SK-N-SH treated with all-trans-retinoic acid at 6 μM for 48 hours (cell line): ENCODE results near the gene TSHZ1.

Source experiments
- ATAC-seq: fragments of 200-7000 bp; cut with Tn5 transposase; 3 replicates; pipeline ENCODE4 v1.9.1; 2020; ENCODE audit warnings: mild to moderate bottlenecking, moderate library complexity
- BACH2 ChIP-seq: fragments of 250-450 bp; sonication (Bioruptor Pico); IDR thresholded peaks from 2 replicates; pipeline ENCODE4 v1.9.0; 2021; ENCODE audit warnings: mild to moderate bottlenecking, borderline replicate concordance
- CREB5 ChIP-seq: fragments of 250-450 bp; sonication (Bioruptor Pico); IDR thresholded peaks from 2 replicates; pipeline ENCODE4 v1.5.1; 2020; ENCODE audit warnings: low read depth, mild to moderate bottlenecking, moderate library complexity
- CSDC2 ChIP-seq: fragments of 250-450 bp; sonication (Bioruptor Pico); IDR thresholded peaks from 2 replicates; pipeline ENCODE4 v1.5.0; 2020; ENCODE audit warnings: mild to moderate bottlenecking, moderate library complexity
- CSRNP3 ChIP-seq: fragments of 250-450 bp; sonication (Bioruptor Pico); IDR thresholded peaks from 2 replicates; pipeline ENCODE4 v1.5.1; 2021; ENCODE audit warnings: mild to moderate bottlenecking, moderate library complexity
- ESRRG ChIP-seq: fragments of 250-450 bp; sonication (Bioruptor Pico); IDR thresholded peaks from 2 replicates; pipeline ENCODE4 v1.6.1; 2021; ENCODE audit warnings: mild to moderate bottlenecking
- ISL1 ChIP-seq: fragments of 250-450 bp; sonication (Bioruptor Pico); IDR thresholded peaks from 2 replicates; pipeline ENCODE4 v2.1.2; 2022; ENCODE audit warnings: mild to moderate bottlenecking, moderate library complexity
- OSR1 ChIP-seq: fragments of 250-450 bp; sonication (Bioruptor Pico); IDR thresholded peaks from 2 replicates; pipeline ENCODE4 v1.8.0; 2022; ENCODE audit warnings: moderate library complexity, mild to moderate bottlenecking, inconsistent platforms
- PATZ1 ChIP-seq: fragments of 250-450 bp; sonication (Bioruptor Pico); IDR thresholded peaks from 2 replicates; pipeline ENCODE4 v1.8.0; 2020; ENCODE audit warnings: mild to moderate bottlenecking, moderate library complexity, borderline replicate concordance
- POU6F1 ChIP-seq: fragments of 250-450 bp; sonication (Bioruptor Pico); IDR thresholded peaks from 2 replicates; pipeline ENCODE4 v1.8.0; 2021; ENCODE audit warnings: low read depth, mild to moderate bottlenecking, moderate library complexity, borderline replicate concordance
- PPARA ChIP-seq: fragments of 250-450 bp; sonication (Bioruptor Pico); IDR thresholded peaks from 2 replicates; pipeline ENCODE4 v1.5.0; 2020; ENCODE audit warnings: mild to moderate bottlenecking, borderline replicate concordance
- RARB ChIP-seq: fragments of 250-450 bp; sonication (Bioruptor Pico); IDR thresholded peaks from 2 replicates; pipeline ENCODE4 v1.8.0; 2021; ENCODE audit warnings: mild to moderate bottlenecking, moderate library complexity
- SNAI2 ChIP-seq: fragments of 250-450 bp; sonication (Bioruptor Pico); IDR thresholded peaks from 2 replicates; pipeline ENCODE4 v1.5.0; 2020; ENCODE audit warnings: mild to moderate bottlenecking, moderate library complexity
- TCF4 ChIP-seq: fragments of 250-450 bp; sonication (Bioruptor Pico); IDR thresholded peaks from 2 replicates; pipeline ENCODE4 v1.8.0; 2021; ENCODE audit warnings: mild to moderate bottlenecking, moderate library complexity, borderline replicate concordance
- TOX ChIP-seq: fragments of 250-450 bp; sonication (Bioruptor Pico); IDR thresholded peaks from 2 replicates; pipeline ENCODE4 v1.8.0; 2021; ENCODE audit warnings: mild to moderate bottlenecking, moderate library complexity, borderline replicate concordance
- ZC3H10 ChIP-seq: fragments of 250-450 bp; sonication (Bioruptor Pico); IDR thresholded peaks from 2 replicates; pipeline ENCODE4 v1.5.1; 2021; ENCODE audit warnings: mild to moderate bottlenecking, moderate library complexity
- ZFP3 ChIP-seq: fragments of 250-450 bp; sonication (Bioruptor Pico); IDR thresholded peaks from 2 replicates; pipeline ENCODE4 v1.5.0; 2020; ENCODE audit warnings: mild to moderate bottlenecking, moderate library complexity
- ZFP30 ChIP-seq: fragments of 450-650 bp; formaldehyde crosslinking; IDR thresholded peaks from 2 replicates; pipeline ENCODE4 v1.5.0; 2022; ENCODE audit warnings: mild to moderate bottlenecking, moderate library complexity
- ZNF565 ChIP-seq: fragments of 450-650 bp; formaldehyde crosslinking; conservative IDR thresholded peaks from 2 replicates; pipeline ENCODE4 v1.5.0; 2020; ENCODE audit warnings: low read depth, mild to moderate bottlenecking, moderate library complexity
- ZNF70 ChIP-seq: fragments of 450-650 bp; formaldehyde crosslinking; IDR thresholded peaks from 2 replicates; pipeline ENCODE4 v1.5.0; 2020; ENCODE audit warnings: mild to moderate bottlenecking, moderate library complexity
- ZNF8 ChIP-seq: fragments of 450-650 bp; formaldehyde crosslinking; IDR thresholded peaks from 2 replicates; pipeline ENCODE4 v1.5.0; 2020; ENCODE audit warnings: mild to moderate bottlenecking, moderate library complexity

TSHZ1 gene

GRCh38 chr18:75287006-75287405, 76.4 kb downstream of the TSHZ1 start:
- TF ChIP-seq ZFP3 (CRISPR knock-in tag) (no peak), TOX (CRISPR knock-in tag) (no peak), PATZ1 (CRISPR knock-in tag) (no peak), CSRNP3 (CRISPR knock-in tag) (no peak), TCF4 (CRISPR knock-in tag) (no peak), POU6F1 (CRISPR knock-in tag) (no peak), ZFP30 (CRISPR knock-in tag) (no peak), CREB5 (CRISPR knock-in tag) (no peak), BACH2 (no peak), ESRRG (CRISPR knock-in tag) (no peak), ZNF8 (CRISPR knock-in tag) (no peak), ZNF565 (CRISPR knock-in tag) (no peak), ZC3H10 (CRISPR knock-in tag) (no peak), ISL1 (CRISPR knock-in tag) (no peak)
- no peak for ATAC-seq

GRCh38 chr18:75287700-75288099, 77.1 kb downstream of the TSHZ1 start:
- ATAC-seq: no peak
- TF ChIP-seq SNAI2 (CRISPR knock-in tag) (no peak), RARB (CRISPR knock-in tag) (no peak), POU6F1 (CRISPR knock-in tag) (no peak), ISL1 (CRISPR knock-in tag) (no peak), OSR1 (CRISPR knock-in tag) (no peak), PPARA (CRISPR knock-in tag) (no peak), TOX (CRISPR knock-in tag) (no peak)
- TF ChIP-seq, all 23 proteins: peak for 0

- no peak for TF ChIP-seq ISL1 (CRISPR knock-in tag)
- no peak for ATAC-seq
Observed at GRCh38 chr18:75289761-75290160, 79.2 kb downstream of the TSHZ1 start.

- no peak for ATAC-seq
- no peak for TF ChIP-seq CSDC2 (CRISPR knock-in tag)
- TF ChIP-seq, all 23 proteins: peak for 0
Observed at GRCh38 chr18:75290737-75291358, 80.3 kb downstream of the TSHZ1 start.

- TF ChIP-seq SNAI2 (CRISPR knock-in tag) (no peak), TCF4 (CRISPR knock-in tag) (no peak), ZNF8 (CRISPR knock-in tag) (no peak), ZNF70 (no peak), ESRRG (CRISPR knock-in tag) (no peak), CSRNP3 (CRISPR knock-in tag) (no peak), CREB5 (CRISPR knock-in tag) (no peak), ZFP30 (CRISPR knock-in tag) (no peak)
- no peak for ATAC-seq
Observed at GRCh38 chr18:75291460-75291859, 80.9 kb downstream of the TSHZ1 start.
